Activated CD8-positive, alpha-beta T cell treated with anti-CD3 and anti-CD28 coated beads for 36 hours (primary cell): ENCODE data around the gene OR2M7. TPM values are rescaled to one million over a fixed set of nuclear protein-coding genes. Genes with fewer than 3 reads are reported as not detected.

Experiments
- ATAC-seq: fragments of 200-7000 bp; cut with Tn5 transposase; one replicate; pipeline ENCODE4 v1.10.0; 2021; ENCODE audit warnings: mild to moderate bottlenecking, moderate library complexity
- CTCF ChIA-PET: fragments of 350-600 bp; sonication (Branson Sonifier 250); formaldehyde crosslinking; loops from one replicate; lab custom pipeline; 2021; ENCODE audit warnings: antibody characterized with exemption; lab: Charles Lee
- POLR2A ChIA-PET: fragments of 350-600 bp; sonication (Branson Sonifier 250); formaldehyde crosslinking; loops from one replicate; lab custom pipeline; 2021; ENCODE audit warnings: antibody characterized with exemption; lab: Charles Lee
- DNase-seq: peaks from one replicate; pipeline ENCODE4 v3.0.0-alpha.2; 2020
- H3K27ac Mint-ChIP-seq: one replicate; pipeline ENCODE4 v1.8.0; 2021; ENCODE audit warnings: mild to moderate bottlenecking, mixed read lengths
- H3K27me3 Mint-ChIP-seq: one replicate; pipeline ENCODE4 v1.8.0; 2021; ENCODE audit warnings: mixed read lengths
- H3K36me3 Mint-ChIP-seq: one replicate; pipeline ENCODE4 v1.8.0; 2021; ENCODE audit warnings: low read depth, mixed read lengths
- H3K4me1 Mint-ChIP-seq: one replicate; pipeline ENCODE4 v1.8.0; 2021; ENCODE audit warnings: low read depth, mixed read lengths
- H3K4me3 Mint-ChIP-seq: one replicate; pipeline ENCODE4 v1.8.0; 2021; ENCODE audit warnings: mild to moderate bottlenecking, moderate library complexity, mixed read lengths
- H3K9me3 Mint-ChIP-seq: one replicate; pipeline ENCODE4 v1.8.0; 2021; ENCODE audit warnings: mixed read lengths
- CTCF ChIP-seq: fragments of 200-600 bp; IDR thresholded peaks from one replicate; pipeline ENCODE4 v1.8.0; 2022; ENCODE audit warnings: antibody characterized with exemption, mild to moderate bottlenecking
- intact Hi-C: fragments of 100-400 bp; cut with micrococcal nuclease; formaldehyde crosslinking; loops from one replicate; pipeline ENCODE4 v1.10.0; 2022
- total RNA-seq, 2 experiments: library from RNA; stranded (reverse); gene quantifications; one replicate each; pipeline ENCODE4 v1.2.3, GENCODE V29; 2021

OR2M7 gene
- total RNA-seq, 2 experiments from 2014 or later = not detected

GRCh38 chr1:248303324-248303723 lies 21.0 kb downstream of the OR2M7 start, which contains the start of gene OR2T12:
OR2T12 (minus strand) TSS chr1:248303424; CDS start chr1:248295578, 7,846 bp downstream.
- Mint-ChIP-seq H3K4me1 (no peaks in the 10 kb centered on the region), H3K4me3 (no peak within 1 kb of the TSS), H3K27me3 (peaks cover 1% of the 10 kb centered on the region), H3K9me3 (no peaks in the 10 kb centered on the region), H3K27ac (no peak within 1 kb of the TSS), H3K36me3 (no peaks in the 10 kb centered on the region)
- intact Hi-C loops = no loop called here
- ChIA-PET CTCF (no interaction called here), POLR2A (no interaction called here)
- no peak for TF ChIP-seq CTCF
- no peak for DNase-seq
- ATAC-seq = no peak

- POLR2A ChIA-PET = no interaction called here
- no peak for ATAC-seq
- intact Hi-C loops = no loop called here
- TF ChIP-seq CTCF = no peak
- no peak overlapping the region for H3K27ac Mint-ChIP-seq
- no peaks in the 10 kb centered on the region for H3K36me3 Mint-ChIP-seq
- CTCF ChIA-PET = no interaction called here
- no peak overlapping the region for H3K4me3 Mint-ChIP-seq
- no peaks in the 10 kb centered on the region for H3K4me1 Mint-ChIP-seq
- H3K9me3 Mint-ChIP-seq = no peaks in the 10 kb centered on the region
- H3K27me3 Mint-ChIP-seq = peaks cover 1% of the 10 kb centered on the region
- DNase-seq = no peak
These were observed 36.0 kb downstream of the OR2M7 start for GRCh38 chr1:248288391-248288790.

- no peaks in the 10 kb centered on the region for H3K27me3 Mint-ChIP-seq
- no peak within 1 kb of the TSS for H3K27ac Mint-ChIP-seq
- DNase-seq (no peak), ATAC-seq (no peak)
- TF ChIP-seq CTCF = no peak
- H3K36me3 Mint-ChIP-seq = no peaks in the 10 kb centered on the region
- no peak within 1 kb of the TSS for H3K4me3 Mint-ChIP-seq
- no peaks in the 10 kb centered on the region for H3K9me3 Mint-ChIP-seq
- H3K4me1 Mint-ChIP-seq = no peaks in the 10 kb centered on the region
- ChIA-PET POLR2A (no interaction called here), CTCF (no interaction called here)
- intact Hi-C loops = no loop called here
These were observed 46.5 kb downstream of the OR2M7 start, which contains the start of gene OR2T33 for GRCh38 chr1:248277876-248278275. OR2T33 (minus strand) TSS chr1:248277976; CDS start chr1:248273814, 4,162 bp downstream.

Other genes with a start within 250 kb of the OR2M7 start
- not detected for gene OR2L13, start 229.4 kb downstream of the OR2M7 start, total RNA-seq
- gene OR2M5, start 179.4 kb downstream of the OR2M7 start, total RNA-seq = not detected
- gene OR2M2, start 149.7 kb downstream of the OR2M7 start, total RNA-seq = not detected
- gene OR2M3, start 127.3 kb downstream of the OR2M7 start, total RNA-seq = not detected
- gene OR2M4, start 93.2 kb downstream of the OR2M7 start, total RNA-seq = not detected
- gene OR2T33, start 46.6 kb downstream of the OR2M7 start, total RNA-seq = not detected
- not detected for gene OR2T12, start 21.1 kb downstream of the OR2M7 start, total RNA-seq
- not detected for gene OR14C36, start 24.2 kb upstream of the OR2M7 start, total RNA-seq
- gene OR2T4, start 37.1 kb upstream of the OR2M7 start, total RNA-seq = not detected
- gene OR2T6, start 51.2 kb upstream of the OR2M7 start, total RNA-seq = not detected
- gene OR2T1, start 78.5 kb upstream of the OR2M7 start, total RNA-seq = not detected
- not detected for gene OR2T2, start 121.1 kb upstream of the OR2M7 start, total RNA-seq
- not detected for gene OR2T3, start 148.8 kb upstream of the OR2M7 start, total RNA-seq
- not detected for gene OR2T5, start 164.0 kb upstream of the OR2M7 start, total RNA-seq
- not detected for gene OR2G6, start 183.5 kb upstream of the OR2M7 start, total RNA-seq
- not detected for gene OR2T29, start 238.2 kb upstream of the OR2M7 start, total RNA-seq